PFSK-1 (cell line): ENCODE measurements around the gene KCNK1.

Experiments
- POLR2AphosphoS5 ChIP-seq: IDR thresholded peaks from 2 replicates; pipeline ENCODE4 v1.6.1; 2012; ENCODE audit warnings: low read depth, mild to moderate bottlenecking, control low read depth, low read length, moderate library complexity
- SIN3A ChIP-seq: IDR thresholded peaks from 2 replicates; pipeline ENCODE4 v1.6.1; 2012; ENCODE audit warnings: mild to moderate bottlenecking, low read length, moderate library complexity, borderline replicate concordance; ENCODE audit not compliant: insufficient read depth
- TAF1 ChIP-seq: IDR thresholded peaks from 2 replicates; pipeline ENCODE4 v1.6.1; 2012; ENCODE audit warnings: low read length, control low read depth, borderline replicate concordance; ENCODE audit not compliant: insufficient read depth
- TF ChIP-seq, protein P1 (sequence below), 2 experiments: IDR thresholded peaks; 2 replicates each; pipeline versions ENCODE4 v1.6.1 to v1.8.0; 2011 to 2012; ENCODE audit warnings: low read depth in 2 of 2, low read length in 2 of 2, control low read depth in 1 of 2, inconsistent platforms in 1 of 2, mild to moderate bottlenecking in 1 of 2, moderate library complexity in 1 of 2; ENCODE audit not compliant: insufficient read depth in 1 of 2

DNA sequence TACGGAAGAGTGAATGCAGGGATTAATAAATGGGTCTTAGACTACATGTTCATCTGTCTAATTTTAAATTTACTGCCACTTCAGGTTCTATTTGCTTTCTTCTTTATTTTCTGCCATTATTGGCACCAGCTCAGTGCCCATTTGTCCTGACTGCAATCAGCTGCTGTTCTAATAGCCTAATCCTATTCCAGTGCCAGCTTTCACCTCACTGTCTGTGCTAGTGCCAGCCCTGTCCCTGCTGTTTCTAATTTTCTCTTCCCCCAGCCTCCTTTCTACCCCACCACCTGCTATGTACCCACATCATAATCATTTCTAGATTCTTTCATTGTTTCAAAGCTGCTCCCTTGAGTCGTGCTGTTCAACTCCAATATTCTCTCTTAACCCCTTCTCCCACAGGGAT is 86.4 kb downstream of the KCNK1 start:
- TF ChIP-seq POLR2AphosphoS5: no peak
- TF ChIP-seq SIN3A: no peak
- TF ChIP-seq TAF1: no peak
- TF ChIP-seq, protein P1, sequence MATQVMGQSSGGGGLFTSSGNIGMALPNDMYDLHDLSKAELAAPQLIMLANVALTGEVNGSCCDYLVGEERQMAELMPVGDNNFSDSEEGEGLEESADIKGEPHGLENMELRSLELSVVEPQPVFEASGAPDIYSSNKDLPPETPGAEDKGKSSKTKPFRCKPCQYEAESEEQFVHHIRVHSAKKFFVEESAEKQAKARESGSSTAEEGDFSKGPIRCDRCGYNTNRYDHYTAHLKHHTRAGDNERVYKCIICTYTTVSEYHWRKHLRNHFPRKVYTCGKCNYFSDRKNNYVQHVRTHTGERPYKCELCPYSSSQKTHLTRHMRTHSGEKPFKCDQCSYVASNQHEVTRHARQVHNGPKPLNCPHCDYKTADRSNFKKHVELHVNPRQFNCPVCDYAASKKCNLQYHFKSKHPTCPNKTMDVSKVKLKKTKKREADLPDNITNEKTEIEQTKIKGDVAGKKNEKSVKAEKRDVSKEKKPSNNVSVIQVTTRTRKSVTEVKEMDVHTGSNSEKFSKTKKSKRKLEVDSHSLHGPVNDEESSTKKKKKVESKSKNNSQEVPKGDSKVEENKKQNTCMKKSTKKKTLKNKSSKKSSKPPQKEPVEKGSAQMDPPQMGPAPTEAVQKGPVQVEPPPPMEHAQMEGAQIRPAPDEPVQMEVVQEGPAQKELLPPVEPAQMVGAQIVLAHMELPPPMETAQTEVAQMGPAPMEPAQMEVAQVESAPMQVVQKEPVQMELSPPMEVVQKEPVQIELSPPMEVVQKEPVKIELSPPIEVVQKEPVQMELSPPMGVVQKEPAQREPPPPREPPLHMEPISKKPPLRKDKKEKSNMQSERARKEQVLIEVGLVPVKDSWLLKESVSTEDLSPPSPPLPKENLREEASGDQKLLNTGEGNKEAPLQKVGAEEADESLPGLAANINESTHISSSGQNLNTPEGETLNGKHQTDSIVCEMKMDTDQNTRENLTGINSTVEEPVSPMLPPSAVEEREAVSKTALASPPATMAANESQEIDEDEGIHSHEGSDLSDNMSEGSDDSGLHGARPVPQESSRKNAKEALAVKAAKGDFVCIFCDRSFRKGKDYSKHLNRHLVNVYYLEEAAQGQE (IDR thresholded peaks at IDR 0.05; ENCODE audit: insufficient read depth in 1 of 2, low read depth in 2 of 2, low read length in 2 of 2): no peak
